Measurements from ENCODE around the gene BHLHE40. TPM values are rescaled to one million over a fixed set of nuclear protein-coding genes. Genes with fewer than 3 reads are reported as not detected.

BHLHE40 gene
- total and polyA plus RNA-seq, 2 of the 8 experiments (the other 6 are each of a cell fraction or from before 2014, with no cell fraction given): 1.5 to 2.2 TPM

DNA sequence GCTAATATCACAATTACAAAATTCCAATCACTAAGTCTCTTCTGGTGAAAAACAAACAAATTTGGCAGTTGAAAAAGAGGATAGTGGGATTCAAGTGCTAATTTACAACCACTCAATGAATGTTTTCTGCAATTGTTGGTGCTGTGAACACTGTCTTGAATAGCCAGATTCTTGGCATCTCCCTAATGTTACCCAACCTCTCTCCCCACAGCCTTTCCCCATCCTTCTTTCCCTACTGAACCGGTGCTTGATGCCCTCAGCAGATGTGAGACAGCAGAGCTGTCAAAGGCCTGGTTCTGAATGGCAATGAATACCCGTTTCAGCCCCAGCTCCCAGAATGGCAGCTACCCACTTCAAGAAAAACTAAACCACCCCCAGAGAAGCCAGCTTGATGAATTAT, 22.5 kb upstream of the BHLHE40 start:
- H3K4ac ChIP-seq (replicated peaks; ENCODE audit: insufficient read length, low read depth, low read length): no peak overlapping the region
- ChIA-PET CTCF (ENCODE audit: partially characterized antibody) (interaction anchor here (2.5 kb wide), 1 partner anchor 19 kb away, joined by 11 read pairs; no protein-coding TSS in a partner anchor), POLR2A (ENCODE audit: partially characterized antibody) (no interaction called here)
- H3K79me1 ChIP-seq (ENCODE audit: low read depth, low read length): no peaks in the 10 kb centered on the region
- no peak overlapping the region for H3K4me3 ChIP-seq (ENCODE audit: extremely low read depth in 1 of 4, insufficient read depth in 2 of 4, low read depth in 3 of 4, low read length in 4 of 4)
- no peak overlapping the region for H4K91ac ChIP-seq (replicated peaks; ENCODE audit: insufficient read length, low read length)
- H2BK5ac ChIP-seq (ENCODE audit: low read depth, low read length): no peak overlapping the region
- no peak for FAIRE-seq
- no peak overlapping the region for H3K4me2 ChIP-seq (ENCODE audit: insufficient read depth in 1 of 2, low read depth in 2 of 2, low read length in 2 of 2)
- no peaks in the 10 kb centered on the region for H3K79me2 ChIP-seq (ENCODE audit: control insufficient read depth in 1 of 2, insufficient read depth in 2 of 2, low read length in 2 of 2)
- H2BK12ac ChIP-seq (ENCODE audit: low read depth, low read length): no peak overlapping the region
- no peak overlapping the region for H2BK120ac ChIP-seq (replicated peaks; ENCODE audit: low read depth, low read length)
- DNase-seq (ENCODE audit: low read depth in 1 of 2, low spot score in 2 of 2): no peak
- H3K9ac ChIP-seq (replicated peaks in 1 of 4; ENCODE audit: extremely low read depth in 1 of 4, low read depth in 3 of 4, low read length in 3 of 4): no peak overlapping the region
- H3K23me2 ChIP-seq (ENCODE audit: low read depth, low read length): no peaks in the 10 kb centered on the region
- 92% methylated on average over 2 of the region's 2 CpGs; no CpG with 5 or more reads in 1 of the 2 experiments for WGBS, 2 experiments (ENCODE audit: extremely low coverage in 1 of 2, insufficient coverage in 1 of 2, insufficient read length in 1 of 2, insufficient replicate concordance in 2 of 2, low coverage in 1 of 2, low lambda C conversion rate in 2 of 2, missing lambda C conversion rate in 1 of 2)
- H3K36me3 ChIP-seq (ENCODE audit: control insufficient read depth in 2 of 4, insufficient read depth in 4 of 4, low read length in 3 of 4): no peaks in the 10 kb centered on the region
- no peak overlapping the region for H2BK20ac ChIP-seq (ENCODE audit: low read length)
- H4K20me1 ChIP-seq (replicated peaks in 1 of 2; ENCODE audit: control insufficient read depth in 1 of 2, insufficient read depth in 2 of 2, low read length in 2 of 2): no peaks in the 10 kb centered on the region
- no peaks in the 10 kb centered on the region for H3K27me3 ChIP-seq (replicated peaks in 1 of 4; ENCODE audit: control insufficient read depth in 3 of 4, extremely low read depth in 1 of 4, insufficient read depth in 3 of 4, low read length in 3 of 4)
- H3K18ac ChIP-seq (ENCODE audit: extremely low read depth, low read length): no peak overlapping the region
- no peak overlapping the region for H2AFZ ChIP-seq (ENCODE audit: low read length)
- H4K8ac ChIP-seq (ENCODE audit: extremely low read depth, insufficient read depth, low read length): no peak overlapping the region
- H2BK15ac ChIP-seq (ENCODE audit: low read length): no peak overlapping the region
- no peak overlapping the region for H3K56ac ChIP-seq (replicated peaks; ENCODE audit: insufficient read length, low read depth, low read length)
- no peak overlapping the region for H3K23ac ChIP-seq (ENCODE audit: insufficient read length)
- no peak overlapping the region for H3K14ac ChIP-seq (ENCODE audit: insufficient read length)
- no peaks in the 10 kb centered on the region for H3K4me1 ChIP-seq (replicated peaks in 1 of 4; ENCODE audit: control insufficient read depth in 3 of 4, insufficient read depth in 4 of 4, low read length in 3 of 4)
- no peak overlapping the region for H3K27ac ChIP-seq (ENCODE audit: low read depth, low read length)
- H4K5ac ChIP-seq (ENCODE audit: insufficient read length, low read depth, low read length): no peak overlapping the region
- H3K9me3 ChIP-seq (ENCODE audit: insufficient read depth in 2 of 2, low read depth in 1 of 2, low read length in 1 of 2): peaks cover 2 to 6% of the 10 kb centered on the region in 2 experiments; a peak in 2 of 4 replicates
- no peak overlapping the region for H2AK5ac ChIP-seq (ENCODE audit: low read depth, low read length)
